ENCODE results near the gene FNBP1.
"Not testable (repeated sequence)": the region's sequence is repeated elsewhere in the genome, so short reads cannot be mapped to it uniquely, and the experiment has no call there.

FNBP1 gene

GRCh38 chr9:129989740-129990139 lies 53.2 kb downstream of the FNBP1 start:
- DNase-seq, result no peak

GRCh38 chr9:129989362-129989708 lies 53.7 kb downstream of the FNBP1 start:
- DNase-seq, result no peak

- no peak for DNase-seq
Observed at GRCh38 chr9:129988607-129989361, 54.2 kb downstream of the FNBP1 start.

DNA sequence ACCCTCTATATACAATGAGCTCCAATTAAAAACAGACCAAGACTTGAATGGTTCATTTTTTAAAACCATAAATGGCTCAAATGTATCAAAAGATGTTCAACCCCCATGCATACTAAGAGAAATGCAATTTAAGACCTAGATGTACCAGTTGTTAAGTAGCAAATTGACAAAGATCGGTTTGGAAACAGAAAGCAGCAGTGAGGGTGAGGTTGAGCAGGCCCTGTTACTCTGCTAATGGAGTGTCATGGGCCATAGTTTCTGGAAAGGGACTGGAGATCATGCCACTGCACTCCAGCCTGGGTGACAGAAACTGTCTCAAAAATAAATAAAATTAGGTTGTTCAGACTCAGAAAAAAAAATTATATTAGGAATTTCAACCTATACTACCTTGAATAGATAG lies 55.0 kb downstream of the FNBP1 start:
- DNase-seq, result no peak

DNA sequence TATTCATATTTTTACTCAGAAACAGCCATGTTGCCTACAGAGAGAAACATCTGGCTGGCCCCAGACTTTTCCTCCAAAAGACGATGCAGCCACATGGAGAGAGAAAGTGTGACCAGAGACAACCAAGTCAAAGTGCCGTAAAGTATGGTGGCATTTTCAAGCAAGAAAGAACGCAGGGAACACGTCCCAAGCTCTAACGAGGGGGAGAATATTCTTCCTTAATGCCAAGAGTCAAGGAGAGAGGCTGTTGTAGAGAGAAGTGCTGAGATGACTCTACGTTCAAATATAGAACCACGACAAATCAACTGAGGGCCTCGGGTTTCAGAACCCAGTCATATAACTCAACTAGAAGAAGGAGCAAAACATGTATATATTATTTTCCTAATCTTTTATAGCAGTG lies 55.9 kb downstream of the FNBP1 start:
- DNase-seq, result no peak

DNA sequence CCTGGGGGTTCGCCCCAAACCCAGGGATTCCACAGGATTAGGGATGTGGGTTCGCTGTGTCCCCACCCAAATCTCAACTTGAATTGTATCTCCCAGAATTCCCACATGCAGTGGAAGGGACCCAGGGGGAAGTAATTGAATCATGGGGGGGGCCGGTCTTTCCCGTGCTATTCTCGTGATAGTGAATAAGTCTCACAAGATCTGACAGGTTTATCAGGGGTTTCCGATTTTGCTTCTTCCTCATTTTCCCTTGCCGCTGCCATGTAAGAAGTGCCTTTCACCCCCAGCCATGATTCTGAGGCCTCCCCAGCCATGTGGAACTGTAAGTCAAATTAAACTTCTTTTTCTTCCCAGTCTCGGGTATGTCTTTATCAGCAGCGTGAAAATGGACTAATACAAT lies 58.4 kb downstream of the FNBP1 start:
- DNase-seq, result not testable (repeated sequence)

GRCh38 chr9:129983891-129984290 lies 59.1 kb downstream of the FNBP1 start:
- DNase-seq, result no peak

- no peak for DNase-seq
Observed at GRCh38 chr9:129981180-129981907, 61.6 kb downstream of the FNBP1 start.

DNA sequence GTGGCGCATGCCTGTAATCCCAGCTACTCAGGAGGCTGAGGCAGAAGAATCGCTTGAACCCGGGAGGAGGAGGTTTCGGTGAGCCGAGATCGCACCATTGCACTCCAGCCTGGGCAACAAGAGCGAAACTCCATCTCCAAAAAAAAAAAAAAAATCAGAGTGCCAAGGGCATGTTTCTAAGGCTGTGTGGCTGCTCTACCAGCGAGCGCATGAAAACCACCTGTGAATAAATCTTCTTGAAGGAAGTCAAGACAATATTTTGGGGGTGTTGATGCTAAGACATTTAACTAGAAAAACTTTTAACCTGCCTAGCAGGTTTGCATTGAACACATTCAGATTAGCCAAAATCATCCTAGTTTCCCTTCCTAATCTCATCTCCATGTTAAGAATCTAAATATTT lies 62.8 kb downstream of the FNBP1 start:
- not testable (repeated sequence) for DNase-seq

GRCh38 chr9:129979071-129979745 lies 63.8 kb downstream of the FNBP1 start:
- DNase-seq, result no peak

GRCh38 chr9:129972816-129973215 lies 70.2 kb downstream of the FNBP1 start:
- DNase-seq, result no peak

DNA sequence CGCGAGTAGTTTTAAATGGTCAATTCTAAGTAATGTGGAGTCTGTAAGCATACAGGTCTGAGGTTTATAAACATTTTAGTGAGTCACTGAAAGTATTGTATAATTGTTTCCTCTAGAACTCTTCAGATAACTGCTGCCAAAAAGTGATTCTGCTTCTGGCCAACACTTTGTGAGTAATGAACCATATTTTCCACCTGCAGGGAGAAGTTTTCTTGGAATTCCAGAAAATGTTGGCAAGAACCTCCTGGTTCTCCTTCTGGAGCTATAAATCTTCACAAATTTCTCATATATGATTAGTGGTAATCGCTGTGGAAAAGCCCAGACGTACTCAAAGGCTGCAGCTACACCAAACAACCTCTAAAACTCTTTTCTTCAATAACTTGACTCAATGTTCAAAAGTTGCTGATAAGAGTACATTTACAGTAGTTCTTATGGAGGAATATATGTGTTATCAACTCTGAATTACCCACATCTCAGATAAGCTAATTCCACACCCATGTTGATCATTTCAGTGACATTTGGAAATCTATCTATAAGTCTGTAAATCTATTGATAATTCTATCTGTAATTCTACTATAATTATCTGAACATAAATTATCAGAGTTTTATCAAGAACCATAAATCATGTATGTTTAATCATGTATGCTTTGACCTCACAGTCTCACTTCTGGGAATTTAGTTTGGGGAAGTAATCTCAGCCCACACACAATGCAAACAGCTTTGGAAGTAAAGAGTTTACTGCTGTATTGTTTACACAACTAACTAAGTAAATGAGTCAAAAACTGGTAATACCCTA lies 74.1 kb downstream of the FNBP1 start:
- no peak for DNase-seq

GRCh38 chr9:129964901-129965734 lies 77.9 kb downstream of the FNBP1 start:
- no peak for DNase-seq

GRCh38 chr9:129962889-129963703 lies 79.9 kb downstream of the FNBP1 start:
- no peak for DNase-seq

DNA sequence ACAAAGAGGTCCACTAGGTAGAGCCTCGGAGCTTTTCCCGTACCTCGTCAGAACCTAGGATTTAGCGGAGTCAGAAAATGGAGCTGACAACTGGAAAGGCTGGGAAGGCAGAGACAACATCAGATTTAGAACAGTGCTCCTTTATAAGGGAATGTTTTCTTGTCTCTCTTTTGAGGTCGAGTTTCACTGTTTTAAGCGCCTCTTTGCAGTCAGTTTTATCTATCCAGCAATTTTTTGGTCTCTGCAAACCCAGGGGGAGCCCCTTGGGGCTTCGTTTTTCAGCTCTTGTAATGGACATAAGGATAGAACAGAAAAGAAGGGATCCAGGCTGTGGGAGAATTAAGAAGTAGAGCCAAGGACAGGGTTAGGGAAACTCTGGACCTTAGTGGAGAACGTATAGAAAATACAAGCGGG lies 80.5 kb downstream of the FNBP1 start:
- no peak for DNase-seq

DNA sequence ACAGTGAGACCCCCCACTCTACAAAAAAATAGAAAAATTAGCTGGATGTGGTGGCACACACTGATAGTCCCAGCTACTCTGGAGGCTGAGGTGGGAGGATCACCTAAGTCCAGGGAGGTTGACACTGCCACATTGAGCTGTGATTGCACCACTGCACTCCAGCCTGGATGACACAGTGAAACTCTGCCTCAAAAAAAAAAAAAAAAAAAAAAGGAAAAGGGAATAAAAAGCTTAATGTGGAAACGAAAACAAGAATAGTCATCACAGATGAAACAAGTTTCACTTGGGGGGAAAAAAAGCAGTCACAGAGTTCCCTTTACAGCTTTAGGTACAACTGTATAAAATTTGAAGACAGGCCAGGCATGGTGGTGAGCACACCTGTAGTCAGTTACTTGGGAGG lies 84.2 kb downstream of the FNBP1 start:
- no peak for DNase-seq

DNA sequence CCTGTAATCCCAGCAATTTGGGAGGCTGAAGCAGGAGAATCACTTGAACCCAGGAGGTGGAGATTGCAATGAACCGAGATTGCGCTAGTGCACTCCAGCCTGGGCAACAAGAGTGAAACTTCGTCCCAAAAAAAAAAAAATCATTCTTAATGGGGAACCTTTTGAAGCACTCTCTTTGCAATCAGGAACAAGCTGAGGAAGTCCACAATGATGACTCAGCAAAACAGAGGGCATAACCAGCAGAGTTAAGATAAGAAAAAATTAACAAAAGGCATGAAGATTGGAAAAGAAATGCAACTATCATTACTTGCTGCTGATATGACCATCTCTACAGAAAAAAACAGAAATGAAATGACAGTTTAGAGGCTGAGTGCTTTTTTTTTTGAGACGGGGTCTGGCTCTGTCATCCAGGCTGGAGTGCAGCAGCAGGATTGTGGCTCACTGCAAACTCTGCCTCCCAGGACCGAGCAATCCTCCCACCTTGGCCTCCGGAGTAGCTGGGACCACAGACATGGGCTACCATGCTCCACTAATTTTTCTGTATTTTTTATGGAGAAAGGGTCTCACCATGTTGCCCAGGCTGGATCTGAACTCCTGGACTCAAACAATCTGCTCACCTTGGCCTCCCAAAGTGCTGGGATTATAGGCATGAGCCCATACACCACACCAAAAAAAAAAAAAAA lies 88.0 kb downstream of the FNBP1 start:
- DNase-seq, result no peak

DNA sequence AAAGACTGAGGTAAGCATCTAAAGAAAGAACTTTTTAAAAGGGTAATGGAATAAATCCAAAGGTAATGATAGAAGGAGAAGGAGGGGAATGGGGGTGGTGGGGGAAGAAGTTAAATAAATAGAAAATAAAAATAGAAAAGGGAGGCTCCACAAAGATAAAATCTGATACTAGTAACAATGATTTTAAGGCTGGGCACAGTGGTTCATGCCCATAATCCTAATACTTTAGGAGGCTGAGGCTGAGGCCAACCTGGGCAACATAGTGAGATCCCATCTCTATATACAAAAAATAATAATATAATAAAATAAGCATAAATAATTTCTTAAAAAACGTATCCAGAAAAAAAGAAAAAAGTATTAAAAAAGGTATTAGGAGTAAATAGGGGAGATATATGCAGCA lies 89.3 kb downstream of the FNBP1 start:
- DNase-seq, result no peak

GRCh38 chr9:129952337-129952736 lies 90.7 kb downstream of the FNBP1 start:
- no peak for DNase-seq

GRCh38 chr9:129949821-129950220 lies 93.2 kb downstream of the FNBP1 start:
- no peak for DNase-seq

- not testable (repeated sequence) for DNase-seq
Observed at GRCh38 chr9:129948626-129949025, 94.4 kb downstream of the FNBP1 start.
